Measurements from ENCODE around the gene PRSS23.
"Not testable (repeated sequence)": the region's sequence is repeated elsewhere in the genome, so short reads cannot be mapped to it uniquely, and the experiment has no call there.

The PRSS23 gene

DNA sequence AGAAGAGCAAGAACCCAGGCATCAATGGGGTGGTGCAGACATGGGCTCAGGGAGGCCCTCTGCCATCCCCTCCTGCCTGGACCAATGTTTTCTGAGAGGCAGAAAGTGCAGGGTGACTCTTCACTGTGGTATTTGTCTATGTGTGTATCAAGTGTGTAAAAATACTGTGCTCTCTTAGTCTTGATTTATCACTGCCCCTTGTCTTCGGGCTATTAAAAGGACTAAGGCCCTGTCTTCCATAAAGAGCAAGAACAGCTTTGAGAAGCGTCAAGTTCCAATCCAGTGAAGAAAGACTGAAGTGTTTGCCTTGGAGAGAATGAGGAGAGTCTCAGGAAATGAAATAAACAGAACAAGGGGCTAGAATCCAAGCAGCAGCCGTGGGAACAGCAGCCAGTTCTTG is 14.4 kb downstream of the PRSS23 start:
- no peak for DNase-seq (ENCODE audit: low read depth, low spot score)

DNA sequence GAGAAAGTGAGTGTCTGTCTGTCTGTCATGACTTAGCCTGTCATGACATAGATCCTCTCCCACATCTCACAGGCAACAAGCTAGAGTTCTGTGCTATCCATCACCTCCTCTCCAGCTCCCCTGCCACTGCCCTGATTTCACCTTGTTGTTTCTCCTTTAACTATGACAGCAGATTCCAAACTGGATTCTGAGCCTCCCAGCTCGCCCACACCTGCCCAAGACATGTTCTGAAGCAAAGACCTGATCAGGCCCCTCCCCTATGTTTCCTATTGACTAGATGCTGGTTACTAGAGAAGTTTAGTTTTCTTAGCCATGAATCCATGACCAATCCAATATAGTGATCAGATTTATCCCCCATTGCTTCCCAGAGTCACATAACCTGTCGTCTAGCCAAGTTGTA is 15.4 kb downstream of the PRSS23 start:
- DNase-seq (ENCODE audit: low read depth, low spot score): no peak

DNA sequence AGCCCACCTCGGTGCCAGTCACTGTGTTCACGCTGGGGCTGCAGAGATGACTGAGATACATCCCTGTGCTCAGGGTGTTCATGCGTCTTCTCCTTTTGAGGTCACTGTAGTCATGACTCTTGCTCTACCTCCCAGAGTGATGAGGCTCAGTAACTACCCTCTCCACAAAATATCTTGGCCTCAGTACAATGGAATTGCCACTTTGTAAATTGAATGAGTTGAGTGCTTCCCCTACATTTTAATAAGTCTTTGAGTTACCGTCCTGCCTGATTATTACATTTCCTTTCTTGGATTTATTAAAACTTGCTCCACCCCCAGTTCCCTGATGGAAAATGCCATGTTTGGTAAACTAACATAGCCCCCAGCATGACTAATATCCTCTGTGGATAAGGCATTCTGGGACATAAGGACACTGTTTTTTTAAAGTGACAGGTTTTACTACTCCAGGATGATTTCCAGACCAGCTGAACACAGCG is 15.9 kb downstream of the PRSS23 start:
- DNase-seq (ENCODE audit: low read depth, low spot score): no peak

DNA sequence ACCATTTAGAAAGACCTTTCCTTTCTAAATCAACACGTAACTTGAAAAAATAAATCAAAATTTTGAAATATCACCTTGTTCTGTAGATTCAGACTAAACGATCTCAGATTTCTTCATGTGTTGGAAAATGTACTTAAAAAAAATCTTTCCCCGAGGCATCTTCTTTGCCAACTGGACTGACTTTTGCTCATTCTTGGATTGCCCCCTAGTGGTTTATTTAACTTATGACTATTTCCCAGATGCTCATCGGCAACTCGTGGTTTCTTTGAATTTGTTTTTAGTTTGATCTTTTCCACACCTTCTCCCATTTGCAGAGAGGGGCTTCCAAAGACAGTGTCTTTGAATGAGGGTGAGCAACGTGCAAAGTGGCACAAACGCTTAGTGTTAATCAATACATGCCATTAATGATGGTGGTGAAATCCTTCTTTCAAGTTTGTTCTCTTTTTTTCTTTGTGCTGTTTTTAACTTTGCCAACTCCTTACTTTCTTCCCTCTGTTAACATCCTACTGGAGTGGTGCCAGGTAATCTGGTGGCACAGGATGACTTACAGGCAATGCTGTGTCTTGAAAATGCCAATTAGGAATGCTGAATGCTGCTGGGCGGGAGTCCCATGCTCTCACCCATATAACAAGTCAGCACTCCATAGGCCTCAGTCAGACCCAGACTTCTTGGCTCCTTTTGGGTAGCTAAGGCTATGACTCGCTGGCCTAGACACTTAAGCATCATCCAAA is 18.3 kb downstream of the PRSS23 start:
- DNase-seq (ENCODE audit: low read depth, low spot score): no peak

GRCh38 chr11:86824139-86824538 is 23.8 kb downstream of the PRSS23 start:
- DNase-seq (ENCODE audit: low read depth, low spot score): not testable (repeated sequence)

GRCh38 chr11:86834376-86834775 is 34.0 kb downstream of the PRSS23 start:
- DNase-seq (ENCODE audit: low read depth, low spot score): not testable (repeated sequence)

DNA sequence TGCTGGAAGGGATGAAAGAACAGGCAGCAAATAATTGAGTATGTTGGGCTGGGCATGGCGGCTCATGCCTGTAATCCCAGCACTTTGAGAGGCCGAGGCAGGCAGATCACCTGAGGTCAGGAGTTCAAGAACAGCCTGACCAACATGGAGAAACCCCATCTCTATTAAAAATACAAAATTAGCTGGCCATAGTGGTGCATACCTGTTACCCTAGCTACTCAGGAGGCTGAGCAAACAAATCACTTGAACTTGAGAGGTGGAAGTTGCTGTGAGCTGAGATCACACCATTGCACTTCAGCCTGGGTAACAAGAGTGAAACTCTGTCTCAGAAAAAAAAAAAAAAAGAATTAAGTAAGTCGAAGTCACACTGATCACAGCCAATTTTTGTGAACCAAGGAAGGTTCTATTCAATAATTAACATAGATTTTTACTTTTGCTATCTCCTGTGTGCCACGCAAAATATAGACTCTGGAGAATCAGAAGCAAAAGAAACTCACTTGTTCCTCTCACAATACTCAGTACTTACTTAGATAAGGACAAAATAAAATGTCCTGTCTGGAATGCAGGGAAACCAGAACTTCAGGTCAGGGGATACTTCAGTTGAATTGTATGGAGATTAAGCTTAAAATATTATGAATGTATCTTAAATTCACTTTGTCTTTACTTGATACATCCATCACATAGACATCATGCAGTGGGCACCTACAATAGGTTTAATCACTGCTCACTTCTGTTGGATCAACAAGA is 44.6 kb downstream of the PRSS23 start:
- not testable (repeated sequence) for DNase-seq (ENCODE audit: low read depth, low spot score)

DNA sequence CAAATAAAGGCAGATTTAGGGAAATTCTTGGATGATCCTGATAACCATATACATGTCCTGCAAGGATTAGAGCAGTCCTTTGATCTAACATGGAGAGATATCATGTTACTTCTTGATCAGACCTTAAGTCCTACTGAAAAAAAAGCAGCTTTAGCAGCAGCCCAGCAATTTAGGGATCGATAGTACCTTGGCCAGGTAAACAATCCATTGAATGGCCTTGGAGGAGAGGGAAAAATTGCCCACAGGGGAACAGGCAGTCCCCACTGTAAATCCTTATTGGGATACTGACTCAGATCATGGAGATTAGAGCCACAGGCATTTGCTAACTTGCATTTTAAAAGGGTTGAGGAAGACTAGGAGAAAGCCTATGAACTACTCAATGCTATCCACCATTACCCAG is 47.8 kb downstream of the PRSS23 start:
- no peak for DNase-seq (ENCODE audit: low read depth, low spot score)

- DNase-seq (ENCODE audit: low read depth, low spot score): no peak
Observed at GRCh38 chr11:86849679-86850078, 49.3 kb downstream of the PRSS23 start.

Measured in iPS DF 19.7 (cell line).